A549 (cell line): Measurements from ENCODE around the gene KCNH3.

Source experiments
- EP300 ChIP-seq, 2 experiments: fragments of >200 bp; sonication (Bioruptor Twin); formaldehyde crosslinking; IDR thresholded peaks; 2 replicates in 1 of 2; 3 replicates in 1 of 2; pipeline ENCODE4 v1.6.1; 2016 to 2017
- JUN ChIP-seq, 2 experiments: fragments of >200 bp; sonication (Bioruptor Twin); formaldehyde crosslinking; IDR thresholded peaks; 2 replicates in 1 of 2; 3 replicates in 1 of 2; pipeline ENCODE4 v1.6.1; 2016 to 2017
- JUNB ChIP-seq: fragments of >200 bp; sonication (Bioruptor Twin); formaldehyde crosslinking; IDR thresholded peaks from 2 replicates; pipeline ENCODE4 v1.6.1; 2016
- MAFK ChIP-seq: fragments of 450-650 bp; IDR thresholded peaks from 2 replicates; pipeline ENCODE4 v1.6.1; 2014; ENCODE audit not compliant: partially characterized antibody
- POLR2A ChIP-seq: IDR thresholded peaks from 2 replicates; pipeline ENCODE4 v1.6.1; 2012; ENCODE audit warnings: mild to moderate bottlenecking, low read length
- RAD21 ChIP-seq, 2 experiments: fragments of >200 bp in 1 of 2; sonication (Bioruptor Twin) in 1 of 2; formaldehyde crosslinking in 1 of 2; IDR thresholded peaks in 1 of 2; conservative IDR thresholded peaks in 1 of 2; 2 replicates in 1 of 2; 3 replicates in 1 of 2; pipeline ENCODE4 v1.6.1; 2012 to 2018; ENCODE audit warnings: inconsistent platforms in 1 of 2
- RNF2 ChIP-seq: fragments of 200-600 bp; sonication (generic); IDR thresholded peaks from 2 replicates; pipeline ENCODE4 v1.6.1; 2016; ENCODE audit warnings: low read depth, mild to moderate bottlenecking, antibody characterized with exemption, moderate library complexity, borderline replicate concordance
- SMC3 ChIP-seq: fragments of >200 bp; sonication (Bioruptor Twin); formaldehyde crosslinking; IDR thresholded peaks from 3 replicates; pipeline ENCODE4 v1.6.1; 2018; ENCODE audit warnings: inconsistent platforms
- SREBF2 ChIP-seq: fragments of 450-650 bp; IDR thresholded peaks from 2 replicates; pipeline ENCODE4 v1.6.1; 2014; ENCODE audit warnings: mild to moderate bottlenecking, moderate library complexity
- TF ChIP-seq, protein P1 (sequence below): fragments of >200 bp; sonication (Bioruptor Twin); formaldehyde crosslinking; IDR thresholded peaks from 3 replicates; pipeline ENCODE4 v1.5.1; 2016
- TF ChIP-seq, protein P2 (sequence below): IDR thresholded peaks from 2 replicates; pipeline ENCODE4 v1.6.1; 2012; ENCODE audit warnings: low read depth, borderline replicate concordance

DNA sequence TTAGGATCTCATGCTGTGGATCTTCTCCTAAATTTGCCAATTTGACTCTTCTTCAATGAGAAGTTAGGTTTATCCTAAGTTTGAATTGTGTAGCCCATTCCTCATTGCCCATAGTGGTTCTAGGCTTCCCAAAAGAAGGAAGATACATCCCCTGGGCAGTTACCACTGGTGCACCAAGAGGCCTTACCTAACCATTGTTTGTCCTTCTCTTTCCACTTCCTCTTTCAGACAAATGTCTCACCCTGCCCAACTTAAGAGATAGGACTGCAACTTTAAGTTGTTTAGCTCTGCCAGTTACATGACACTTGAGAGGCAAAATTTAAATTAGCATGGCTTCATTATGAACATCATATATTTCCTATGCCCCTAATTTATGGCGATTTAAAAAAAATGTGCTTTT is 9.4 kb upstream of the KCNH3 start:
- TF ChIP-seq MAFK (no peak), SREBF2 (no peak), POLR2A (no peak), JUN (IDR thresholded peaks at IDR 0.05) (no peak), EP300 (IDR thresholded peaks at IDR 0.05) (no peak), RNF2 (no peak), RAD21 (conservative IDR thresholded peaks at IDR 0.05 in 1 of 2, IDR thresholded peaks at IDR 0.05 in 1 of 2) (no peak), JUNB (no peak), SMC3 (no peak)
- TF ChIP-seq, protein P1, sequence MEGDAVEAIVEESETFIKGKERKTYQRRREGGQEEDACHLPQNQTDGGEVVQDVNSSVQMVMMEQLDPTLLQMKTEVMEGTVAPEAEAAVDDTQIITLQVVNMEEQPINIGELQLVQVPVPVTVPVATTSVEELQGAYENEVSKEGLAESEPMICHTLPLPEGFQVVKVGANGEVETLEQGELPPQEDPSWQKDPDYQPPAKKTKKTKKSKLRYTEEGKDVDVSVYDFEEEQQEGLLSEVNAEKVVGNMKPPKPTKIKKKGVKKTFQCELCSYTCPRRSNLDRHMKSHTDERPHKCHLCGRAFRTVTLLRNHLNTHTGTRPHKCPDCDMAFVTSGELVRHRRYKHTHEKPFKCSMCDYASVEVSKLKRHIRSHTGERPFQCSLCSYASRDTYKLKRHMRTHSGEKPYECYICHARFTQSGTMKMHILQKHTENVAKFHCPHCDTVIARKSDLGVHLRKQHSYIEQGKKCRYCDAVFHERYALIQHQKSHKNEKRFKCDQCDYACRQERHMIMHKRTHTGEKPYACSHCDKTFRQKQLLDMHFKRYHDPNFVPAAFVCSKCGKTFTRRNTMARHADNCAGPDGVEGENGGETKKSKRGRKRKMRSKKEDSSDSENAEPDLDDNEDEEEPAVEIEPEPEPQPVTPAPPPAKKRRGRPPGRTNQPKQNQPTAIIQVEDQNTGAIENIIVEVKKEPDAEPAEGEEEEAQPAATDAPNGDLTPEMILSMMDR = no peak
- TF ChIP-seq, protein P2, sequence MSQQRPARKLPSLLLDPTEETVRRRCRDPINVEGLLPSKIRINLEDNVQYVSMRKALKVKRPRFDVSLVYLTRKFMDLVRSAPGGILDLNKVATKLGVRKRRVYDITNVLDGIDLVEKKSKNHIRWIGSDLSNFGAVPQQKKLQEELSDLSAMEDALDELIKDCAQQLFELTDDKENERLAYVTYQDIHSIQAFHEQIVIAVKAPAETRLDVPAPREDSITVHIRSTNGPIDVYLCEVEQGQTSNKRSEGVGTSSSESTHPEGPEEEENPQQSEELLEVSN = no peak
